Renal cortex interstitium (tissue), 11 donors: ENCODE measurements around the gene TEDC2. TPM values are rescaled to one million over a fixed set of nuclear protein-coding genes. Genes with fewer than 3 reads are reported as not detected.

ENCODE experiments used
- DNase-seq, 11 donors: peaks; one replicate each; pipeline ENCODE4 v3.0.0-alpha.2; 2013; ENCODE audit warnings: low read depth in 9 of 11, low spot score in 4 of 11; ENCODE audit errors: extremely low read depth in 1 of 11
- polyA plus RNA-seq, 3 donors: library from polyadenylated mRNA; unstranded; fragments of 120-200 nt; gene quantifications; one replicate each; pipeline ENCODE4 v1.2.1, GENCODE V29; 2013; ENCODE audit not compliant: insufficient read length in 3 of 3

TEDC2 gene
- polyA plus RNA-seq, 3 donors: 8.5 to 14.2 (median 11.8) TPM

GRCh38 chr16:2458887-2459646 is 842 bp upstream of the TEDC2 start:
- DNase-seq: no peak

DNA sequence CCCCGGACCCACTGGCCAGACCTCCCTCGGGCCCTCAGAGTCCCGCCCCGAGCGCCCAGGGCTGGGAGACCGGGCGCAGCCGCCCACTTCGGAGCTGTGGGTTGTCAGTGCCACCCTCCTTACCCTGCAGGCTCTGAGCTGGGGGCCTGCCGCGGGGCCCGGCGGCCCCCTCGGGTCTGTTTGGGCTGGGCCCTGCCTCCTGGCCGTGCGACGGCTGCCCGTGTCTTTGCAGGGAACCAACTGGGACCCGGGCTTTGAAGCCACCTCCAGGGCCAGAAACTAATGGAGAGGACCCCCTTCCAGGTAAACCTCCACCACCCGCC is 443 bp downstream of the TEDC2 start:
- DNase-seq: no peak

GRCh38 chr16:2460916-2461315 is 1.0 kb downstream of the TEDC2 start:
- no peak for DNase-seq

DNA sequence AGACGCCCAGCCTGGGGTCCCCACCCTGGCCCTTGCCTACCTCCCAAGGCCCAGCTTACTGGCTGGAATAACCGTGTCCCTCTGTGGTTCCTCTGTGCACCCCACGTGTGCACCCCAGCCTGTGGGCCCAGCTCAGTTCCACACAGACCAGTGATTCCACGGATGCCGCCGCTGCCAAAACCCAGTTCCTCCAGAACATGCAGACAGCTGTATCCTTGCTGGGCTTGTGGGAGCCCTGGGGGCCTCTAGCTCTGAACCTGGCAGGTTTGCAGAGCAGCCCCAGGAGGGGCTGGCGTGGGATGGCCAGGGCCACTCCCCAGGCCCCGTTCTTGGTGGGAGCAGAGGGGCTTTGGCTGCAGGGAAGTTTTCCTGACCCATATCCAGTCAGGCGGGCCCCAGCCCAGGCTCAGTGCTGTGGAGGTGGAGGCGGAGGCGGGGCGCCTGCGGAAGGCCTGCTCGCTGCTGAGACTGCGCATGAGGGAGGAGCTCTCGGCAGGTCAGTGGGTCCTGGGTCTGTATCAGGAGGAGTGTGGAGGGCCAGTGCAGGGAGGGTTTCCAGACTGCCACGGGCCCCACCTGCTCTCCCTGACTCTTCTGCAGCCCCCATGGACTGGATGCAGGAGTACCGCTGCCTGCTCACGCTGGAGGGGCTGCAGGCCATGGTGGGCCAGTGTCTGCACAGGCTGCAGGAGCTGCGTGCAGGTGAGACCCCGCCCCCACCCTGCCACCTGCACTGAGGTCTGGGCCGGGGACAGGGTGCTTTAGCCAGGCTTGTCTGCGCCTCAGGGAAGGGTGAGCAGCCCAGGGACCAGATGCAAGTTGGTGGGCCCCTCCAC is 2.3 kb downstream of the TEDC2 start:
- no peak for DNase-seq

- DNase-seq: no peak
Observed at GRCh38 chr16:2464333-2464732, 4.4 kb downstream of the TEDC2 start.

- DNase-seq: no peak
Observed at GRCh38 chr16:2465653-2466415, 5.9 kb downstream of the TEDC2 start.

DNA sequence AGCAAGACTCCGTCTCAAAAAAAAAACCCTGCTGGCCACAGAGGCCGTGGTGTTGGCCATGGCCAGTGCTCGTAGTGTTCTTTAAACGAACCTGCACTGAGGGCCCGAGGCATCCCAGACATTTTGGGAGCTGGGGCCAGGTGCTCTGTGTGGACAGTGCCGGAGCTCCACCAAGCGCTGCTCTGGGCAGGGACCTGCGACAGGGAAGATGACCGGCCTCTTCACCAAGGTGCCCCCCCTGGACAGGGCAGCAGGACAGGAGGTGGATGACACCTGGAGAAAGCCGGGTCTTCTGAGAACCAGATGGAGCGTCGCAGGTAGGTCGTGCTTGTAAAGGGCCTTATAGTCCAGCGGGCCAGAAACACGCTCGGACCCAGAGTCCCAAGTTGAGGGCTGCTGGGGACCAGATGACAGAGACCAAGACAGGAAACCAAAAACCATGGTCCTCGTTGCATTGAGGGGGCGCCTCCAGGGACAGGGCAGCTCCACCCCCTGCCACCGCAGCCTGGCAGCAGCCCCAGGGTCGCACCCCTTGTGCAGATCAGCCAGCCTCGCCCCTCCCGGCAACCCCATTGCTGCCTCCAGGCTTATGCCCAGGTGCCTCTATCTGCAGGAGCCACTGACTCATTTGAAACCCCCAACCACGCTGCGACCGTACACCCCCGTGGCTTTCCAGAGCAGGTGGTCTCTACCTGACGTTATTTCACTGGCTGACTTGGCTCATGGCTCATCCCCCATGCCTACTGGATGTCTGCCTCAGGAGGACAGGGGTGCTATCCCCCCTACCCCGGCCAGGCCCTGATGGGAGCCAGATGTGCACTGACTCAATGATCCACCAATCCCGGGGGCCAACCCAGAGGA is 7.0 kb downstream of the TEDC2 start:
- DNase-seq: no peak

DNA sequence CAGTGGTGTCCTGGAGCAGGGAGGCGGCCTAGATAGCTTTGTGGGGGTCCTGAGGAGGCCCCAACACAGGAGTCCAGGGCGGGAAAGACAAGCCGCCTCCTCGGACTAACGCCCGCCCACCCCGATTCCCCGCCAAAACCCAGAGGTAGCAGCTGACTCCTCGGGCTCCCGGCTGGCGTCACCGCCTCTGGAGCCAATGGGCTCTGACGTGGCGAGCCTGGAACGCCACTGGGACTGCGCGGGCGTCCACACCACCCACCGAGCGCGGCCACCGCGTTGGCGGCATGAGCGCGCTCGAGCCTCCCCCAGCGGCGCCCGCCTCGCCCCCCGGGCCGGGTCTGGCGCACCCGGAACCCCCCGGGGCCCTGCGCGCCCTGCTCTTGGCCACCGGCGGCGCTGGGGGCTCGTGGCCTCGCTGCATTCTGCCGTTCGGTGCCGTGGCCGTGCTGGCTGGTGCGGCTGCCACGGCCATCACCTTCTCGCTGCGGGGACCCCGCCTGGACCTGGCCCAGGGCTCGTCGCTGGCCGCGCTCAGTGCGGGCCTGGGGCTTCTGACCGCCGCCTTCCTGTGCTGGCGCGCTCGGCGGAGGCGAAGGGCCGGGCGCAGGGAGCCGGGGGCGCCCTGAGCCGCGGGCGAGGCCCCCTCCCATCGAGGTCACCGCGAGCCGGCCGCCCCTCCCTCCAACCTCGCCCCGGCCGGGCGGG is 7.8 kb downstream of the TEDC2 start:
- DNase-seq: peak in 5 of 11 donors; percentile 58 to 67 (median 65)

GRCh38 chr16:2468233-2468724 is 8.4 kb downstream of the TEDC2 start:
- no peak for DNase-seq

- no peak for DNase-seq
Observed at GRCh38 chr16:2468725-2469398, 9.0 kb downstream of the TEDC2 start.

DNA sequence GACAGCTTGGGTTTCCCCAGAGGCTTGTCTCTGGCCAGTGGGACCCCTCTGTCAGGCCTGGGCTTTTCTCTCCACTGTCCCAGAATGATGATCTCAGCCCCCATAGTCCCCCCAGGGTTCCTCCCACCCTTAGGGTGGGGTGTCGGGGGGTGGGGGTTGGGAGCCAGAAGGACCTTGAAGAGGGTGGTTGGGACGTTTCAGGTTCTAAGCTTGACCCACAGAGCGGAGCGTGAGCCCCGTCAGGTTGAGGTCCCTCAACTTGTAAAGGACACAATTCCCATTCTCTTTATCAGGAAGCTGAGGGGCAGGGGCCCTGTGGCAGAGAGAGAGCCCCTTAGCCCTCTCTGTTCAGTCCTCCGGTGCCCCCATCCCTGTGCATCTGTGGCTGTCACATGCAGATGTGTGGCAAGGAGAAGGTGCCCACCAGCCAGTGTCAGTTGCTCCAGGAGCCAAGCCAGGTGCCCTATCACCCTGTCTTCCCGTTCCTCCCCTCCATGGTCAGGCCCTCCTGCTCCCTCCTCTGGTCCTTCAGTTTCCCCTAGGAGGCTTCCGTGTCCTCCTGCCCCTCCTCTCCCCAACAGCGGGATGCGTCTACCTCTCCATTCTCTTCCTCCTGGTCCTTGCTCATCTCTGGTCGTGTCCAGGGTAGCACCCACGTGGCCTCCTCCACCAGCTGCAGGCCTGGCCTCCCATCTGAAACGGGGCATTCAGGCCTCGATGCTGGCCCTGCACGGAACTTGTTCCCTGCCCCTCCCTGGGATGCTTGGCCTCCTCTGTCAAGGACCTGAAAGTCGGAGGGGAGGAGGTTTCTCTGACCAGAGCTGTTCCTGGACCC is 9.7 kb downstream of the TEDC2 start:
- DNase-seq: no peak

DNA sequence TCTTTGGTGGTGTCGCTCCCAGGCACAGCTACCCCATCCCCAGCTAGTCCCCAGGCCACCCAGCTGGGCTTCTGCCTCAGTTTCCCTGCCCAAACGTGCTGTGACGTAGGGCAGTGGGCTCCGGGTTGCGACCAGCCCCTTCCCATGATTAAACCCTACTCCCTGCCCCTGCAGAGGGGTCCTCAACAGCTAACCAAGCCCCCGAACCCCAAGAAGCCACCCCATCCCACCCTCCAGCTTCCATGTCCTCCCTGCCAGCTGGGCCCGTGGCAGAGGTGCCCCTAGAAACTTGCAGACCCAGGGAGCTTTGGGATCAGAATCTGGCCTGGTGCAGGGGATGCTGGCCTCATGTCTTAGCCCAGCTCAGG is 10.3 kb downstream of the TEDC2 start:
- no peak for DNase-seq

DNA sequence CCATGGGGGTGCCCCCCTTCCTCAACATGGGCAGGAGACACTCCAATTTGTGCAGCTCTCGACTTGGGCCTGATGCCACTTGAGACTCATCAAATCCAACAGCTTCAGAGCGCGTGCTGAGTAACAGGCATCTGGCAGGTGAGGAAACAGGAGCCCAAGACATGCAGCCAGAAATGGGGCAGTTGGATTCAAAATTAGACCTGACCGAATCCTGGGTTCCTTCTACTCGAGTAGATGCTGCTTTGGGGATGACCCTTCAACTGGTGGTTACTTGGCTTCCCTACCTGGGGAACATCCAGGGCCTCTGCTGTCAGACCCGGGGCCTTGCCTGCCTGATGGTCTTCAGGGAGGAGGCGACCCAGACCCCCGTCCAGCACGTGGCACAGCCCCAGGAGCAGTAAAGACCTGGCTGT is 10.7 kb downstream of the TEDC2 start:
- no peak for DNase-seq

DNA sequence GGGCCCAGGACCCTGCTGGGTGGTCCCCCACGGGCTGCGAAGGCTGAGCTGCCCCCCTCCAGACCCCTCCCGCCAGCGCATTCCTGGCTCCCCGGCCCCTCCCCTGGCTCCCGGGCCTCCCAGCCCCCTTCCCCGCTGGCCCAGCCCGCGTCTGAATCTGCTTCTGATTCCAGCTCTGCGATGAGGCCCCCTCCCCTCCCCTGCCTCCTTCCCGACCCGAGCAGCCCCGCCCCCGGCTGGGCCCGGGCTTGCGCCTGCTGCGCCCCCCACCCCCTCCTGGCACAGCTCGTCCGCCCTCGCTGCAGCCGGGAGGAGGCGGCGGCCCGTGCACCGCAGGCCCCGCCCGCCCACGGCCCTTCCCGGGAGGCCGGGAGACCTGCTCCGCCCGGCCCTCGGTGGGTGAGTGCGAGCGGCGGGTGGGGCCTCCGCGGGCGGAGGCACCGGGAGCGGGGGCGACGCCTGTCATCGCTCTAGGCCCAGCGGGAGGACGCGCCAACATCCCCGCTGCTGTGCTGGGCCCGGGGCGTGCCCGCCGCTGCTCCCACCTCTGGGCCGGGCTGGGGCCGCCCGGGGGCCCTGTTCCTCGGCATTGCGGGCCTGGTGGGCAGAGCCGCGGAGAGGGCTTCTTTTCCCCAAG is 11.2 kb downstream of the TEDC2 start, which contains the start of gene NTN3:
NTN3 (plus strand) TSS at position 282 of the 637 bp plus-strand sequence. CDS start 405 bp downstream, outside the sequence.
- peak in 5 of 11 donors; percentile 54 to 70 (median 66) for DNase-seq

GRCh38 chr16:2471653-2472487 is 12.0 kb downstream of the TEDC2 start:
- no peak for DNase-seq
